ENCODE results near the gene HEMGN.

The HEMGN gene

DNA sequence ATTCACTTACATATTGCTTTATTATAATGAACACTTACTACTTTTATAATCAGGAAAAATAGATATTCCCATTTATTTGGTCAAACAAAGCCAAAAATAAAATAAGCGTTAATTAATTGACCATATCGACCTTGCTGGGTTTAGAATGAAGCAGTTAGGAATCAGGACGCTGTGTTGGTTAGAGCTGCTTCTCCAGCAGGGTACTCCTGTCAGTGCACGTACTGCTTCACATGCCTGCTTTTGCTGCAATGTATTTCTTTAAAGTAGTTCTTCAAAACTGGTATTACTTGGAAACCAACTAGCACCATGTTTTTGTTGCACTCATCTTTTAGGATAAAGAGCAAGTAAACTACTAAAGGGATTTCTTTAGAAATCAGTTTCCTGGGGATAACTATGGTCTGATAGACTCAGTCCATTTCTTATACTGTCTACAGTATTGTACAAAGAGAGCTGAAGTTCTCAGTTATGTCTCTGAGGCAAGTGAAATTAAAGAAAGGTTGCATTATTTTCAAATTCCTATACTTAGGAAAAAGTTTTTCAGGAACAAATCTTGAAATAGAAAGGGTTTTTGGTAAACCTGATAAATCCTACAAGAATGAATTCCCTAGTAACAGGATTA, 8.9 kb downstream of the HEMGN start:
- no peak for DNase-seq

GRCh38 chr9:97925497-97926334, 12.3 kb downstream of the HEMGN start:
- DNase-seq: no peak

GRCh38 chr9:97924386-97924785, 13.6 kb downstream of the HEMGN start:
- DNase-seq: peak; percentile 38 to 47

DNA sequence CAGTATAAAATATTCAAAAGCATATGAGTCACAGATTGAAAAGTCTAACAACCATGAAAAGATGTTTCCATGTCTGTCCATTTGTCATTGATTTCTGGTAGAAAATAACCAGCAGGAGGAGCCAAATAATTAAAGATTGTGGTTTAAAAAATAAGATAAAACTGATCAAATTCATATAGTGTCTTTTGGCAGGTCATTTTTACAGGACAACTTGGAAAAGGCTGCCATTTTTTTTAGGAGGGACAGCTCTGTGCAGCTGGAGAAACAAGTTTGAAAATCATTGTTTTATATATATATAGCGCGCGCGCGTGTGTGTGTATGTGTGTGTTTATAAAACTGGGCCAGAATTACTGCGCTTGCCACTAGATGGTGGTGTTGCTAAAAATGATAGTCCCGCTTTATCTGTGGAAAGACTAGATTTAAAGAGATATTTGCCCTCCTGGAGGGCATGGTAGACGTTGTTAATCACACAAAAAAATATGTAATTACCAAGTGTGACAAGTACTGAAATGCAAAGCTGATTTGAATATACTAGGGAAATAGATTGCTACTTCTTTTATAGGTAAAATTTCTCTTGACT, 14.4 kb downstream of the HEMGN start:
- peak; percentile 68 to 87 for DNase-seq

GRCh38 chr9:97921959-97922724, 15.8 kb downstream of the HEMGN start, which contains the start of gene TRMO:
TRMO (minus strand) TSS chr9:97922500; CDS start chr9:97922493, 7 bp downstream.
- peak; percentile 95 to 98 for DNase-seq

DNA sequence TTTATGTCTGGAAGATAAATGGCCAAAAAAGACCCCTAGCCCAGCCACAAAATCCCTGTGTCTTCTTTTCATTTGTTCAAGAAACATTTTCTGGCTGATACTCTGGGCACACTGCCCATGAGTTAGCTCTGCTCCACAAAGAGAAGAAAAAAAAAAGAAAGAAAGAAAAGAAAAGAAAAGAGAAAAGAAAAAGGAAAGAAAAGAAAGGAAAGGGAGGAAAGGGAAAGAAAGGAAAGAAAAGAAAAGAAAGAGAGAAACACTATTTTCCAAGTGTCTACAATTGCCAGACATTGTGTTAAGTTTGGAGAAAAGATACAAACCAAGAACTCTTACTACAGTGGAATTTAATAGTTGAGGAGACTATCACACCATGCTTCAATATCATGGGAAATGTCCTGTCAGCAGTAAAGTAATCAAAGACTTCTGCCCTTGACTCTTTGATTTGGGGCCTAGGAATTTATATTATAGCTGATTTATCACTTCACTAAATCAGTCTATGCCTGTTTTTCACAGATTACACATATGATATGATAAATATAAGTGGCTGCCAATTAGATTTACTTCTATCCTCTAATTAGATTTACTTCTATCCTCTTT, 18.7 kb downstream of the HEMGN start:
- no peak for DNase-seq

GRCh38 chr9:97918611-97919010, 19.4 kb downstream of the HEMGN start:
- DNase-seq: no peak

- no peak for DNase-seq
These were observed 26.0 kb downstream of the HEMGN start for GRCh38 chr9:97911970-97912369.

DNA sequence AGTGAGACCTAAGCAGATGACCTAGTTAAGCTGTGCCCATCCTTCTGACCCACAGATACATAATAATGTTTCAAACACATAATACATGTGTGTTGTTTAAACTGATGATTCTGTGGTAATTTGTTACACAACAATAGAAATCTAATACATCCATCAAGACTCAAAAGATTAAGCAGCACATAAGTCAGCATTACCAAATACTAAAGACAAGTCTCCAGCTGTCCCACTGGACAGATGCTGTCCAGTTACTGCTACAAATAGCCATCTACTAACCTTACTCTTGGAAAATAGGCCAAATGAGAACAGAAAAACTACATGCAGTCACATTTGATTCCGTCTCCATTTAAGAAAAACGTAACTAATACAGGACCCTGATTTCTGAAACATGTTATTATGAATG, 26.4 kb downstream of the HEMGN start:
- no peak for DNase-seq

DNA sequence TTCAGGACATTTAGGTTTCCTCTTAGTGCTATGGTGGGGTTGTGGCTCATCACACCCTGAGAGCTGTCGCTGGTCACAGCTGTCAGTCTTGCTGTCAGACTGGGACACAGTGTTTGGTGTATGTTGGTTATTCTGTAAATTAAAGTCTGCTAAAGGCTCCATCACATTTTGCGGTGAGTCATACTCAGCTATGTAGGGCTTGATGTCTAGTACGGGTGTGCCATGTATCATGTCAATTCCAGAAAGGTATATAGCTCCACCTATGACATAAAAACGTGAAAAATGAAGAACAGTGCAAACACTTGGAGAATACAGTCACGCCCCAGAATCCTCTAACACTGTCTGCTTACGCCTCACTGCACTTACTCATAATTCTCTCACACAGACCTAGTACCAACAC, 27.6 kb downstream of the HEMGN start:
- DNase-seq: no peak

DNA sequence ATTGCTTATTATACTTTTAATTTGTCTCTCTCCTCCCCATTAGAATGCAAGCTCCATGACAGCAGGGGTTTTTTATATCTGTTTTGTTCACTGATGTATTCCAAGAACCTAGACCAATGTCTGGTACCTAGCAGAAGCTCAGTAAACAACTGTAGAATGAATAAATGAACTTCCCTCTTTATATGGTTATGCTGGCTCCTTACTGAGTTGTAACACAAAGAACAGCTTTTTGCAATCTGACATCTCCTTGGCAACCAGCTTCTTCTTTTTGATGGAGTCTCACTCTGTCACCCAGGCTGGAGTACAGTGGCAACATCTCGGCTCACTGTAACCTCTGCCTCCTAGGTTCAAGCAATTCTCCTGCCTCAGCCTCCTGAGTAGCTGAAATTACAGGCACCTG, 29.3 kb downstream of the HEMGN start:
- peak; percentile 82 to 83 for DNase-seq

DNA sequence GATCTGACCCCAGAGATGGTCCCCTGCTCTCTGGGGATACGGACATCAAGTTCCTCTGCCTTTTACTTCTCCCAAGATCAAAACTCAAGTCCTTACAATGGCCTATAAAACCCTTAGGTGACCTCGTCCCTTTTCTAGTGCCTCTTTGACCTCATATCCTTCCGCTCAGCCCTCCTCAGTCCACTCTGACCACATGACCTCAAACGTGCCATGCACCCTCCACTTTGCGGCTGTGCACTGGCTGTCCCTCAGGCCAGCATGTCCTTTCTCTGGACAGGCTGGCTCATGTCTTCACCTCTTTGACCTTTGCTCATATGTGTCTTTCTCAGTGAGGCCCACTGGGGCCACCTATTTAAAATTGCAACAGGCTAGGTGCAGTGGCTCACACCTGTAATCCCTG, 30.3 kb downstream of the HEMGN start:
- DNase-seq: no peak

DNA sequence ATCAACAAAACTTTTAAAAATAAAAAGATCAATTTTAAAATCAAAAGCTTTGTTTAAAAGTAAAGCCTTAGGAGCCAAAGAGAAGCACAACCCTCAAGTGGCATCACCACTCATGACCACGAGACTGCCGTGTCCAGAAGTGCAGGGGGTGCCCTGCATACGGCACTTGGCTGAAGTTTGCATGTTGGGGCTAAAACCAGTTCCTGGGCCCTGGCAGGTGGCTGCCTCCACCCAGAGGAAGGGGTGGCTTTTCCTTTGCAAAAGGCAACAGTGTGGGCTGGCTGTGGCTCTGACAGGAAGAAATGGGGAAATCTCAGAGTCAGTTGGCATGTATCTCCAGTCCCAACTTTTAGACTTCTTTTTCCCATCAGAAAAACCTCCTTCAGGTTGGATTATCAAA, 30.9 kb downstream of the HEMGN start:
- DNase-seq: peak; percentile 25 to 48

- peak; percentile 77 to 86 for DNase-seq
These were observed 31.6 kb downstream of the HEMGN start for GRCh38 chr9:97906236-97906831.

DNA sequence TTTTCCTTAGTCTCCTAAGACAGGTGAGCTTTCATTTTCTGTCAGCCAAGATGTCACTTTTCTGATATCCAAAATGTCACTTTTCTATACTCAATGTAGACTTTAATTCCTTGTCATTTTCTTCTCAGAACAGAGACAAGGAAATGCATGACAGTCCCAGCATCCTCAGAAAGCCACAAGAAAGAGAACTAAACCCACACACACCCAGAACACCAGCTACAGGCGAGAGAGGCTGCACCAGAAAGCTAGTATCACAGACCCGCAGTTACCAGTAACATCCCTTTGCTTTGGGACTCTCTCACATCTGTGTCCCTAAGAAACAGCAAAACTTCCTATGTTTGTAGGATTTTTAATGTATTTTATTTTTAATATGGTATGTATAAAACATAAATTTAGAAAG, 32.7 kb downstream of the HEMGN start:
- peak; percentile 41 to 52 for DNase-seq

GRCh38 chr9:97904725-97905124, 33.2 kb downstream of the HEMGN start:
- no peak for DNase-seq

DNA sequence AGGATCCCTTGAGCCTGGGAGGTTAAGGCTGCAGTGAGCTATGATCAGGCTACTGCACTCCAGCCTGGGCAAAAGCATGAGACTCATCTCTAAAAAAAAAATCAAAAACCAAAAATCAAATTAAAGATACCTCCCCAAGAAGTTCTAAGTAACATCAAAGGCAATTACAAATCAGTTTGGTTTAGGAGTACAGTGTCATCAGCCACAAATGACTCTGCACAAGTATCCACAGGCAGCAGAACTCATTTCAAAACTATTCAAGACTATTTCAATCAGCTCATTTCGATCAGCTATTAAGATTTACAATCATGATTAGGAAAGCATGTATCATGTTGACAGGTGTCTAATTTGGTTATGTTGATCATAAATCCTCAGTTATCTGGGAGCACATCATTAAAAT, 34.8 kb downstream of the HEMGN start:
- no peak for DNase-seq

GRCh38 chr9:97900738-97901565, 37.0 kb downstream of the HEMGN start:
- DNase-seq: peak in 1 of 2 donors; percentile 61

DNA sequence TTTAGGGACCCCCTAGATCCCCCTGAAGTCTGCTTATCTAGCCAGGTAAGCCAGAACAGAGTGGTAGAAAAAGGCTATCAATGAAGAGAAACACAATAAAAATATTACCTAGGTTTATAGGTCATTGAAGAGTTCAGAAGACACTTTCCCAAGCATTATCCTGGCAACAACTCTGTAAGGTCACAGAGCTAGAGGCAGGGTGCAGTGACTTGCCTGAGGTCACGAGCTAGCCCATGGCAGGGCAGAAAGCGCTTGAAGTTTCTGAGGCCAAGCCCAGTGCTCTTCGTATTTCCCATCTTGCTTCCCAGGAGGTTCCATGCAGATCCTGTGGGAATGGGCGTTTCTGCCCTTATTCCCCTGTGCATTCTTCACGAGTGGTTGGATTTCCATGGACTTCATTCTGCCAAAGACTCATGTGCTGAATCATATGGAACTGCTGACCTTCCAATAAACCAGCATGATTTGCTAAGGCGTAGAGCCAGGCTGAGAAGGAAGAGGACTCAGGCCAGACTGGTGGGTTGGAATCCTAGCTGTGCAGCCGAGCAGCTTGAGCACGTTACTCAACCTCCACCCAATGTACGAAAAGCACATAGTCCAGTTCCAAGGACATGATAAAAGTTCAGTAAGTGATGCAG, 37.8 kb downstream of the HEMGN start:
- no peak for DNase-seq

DNA sequence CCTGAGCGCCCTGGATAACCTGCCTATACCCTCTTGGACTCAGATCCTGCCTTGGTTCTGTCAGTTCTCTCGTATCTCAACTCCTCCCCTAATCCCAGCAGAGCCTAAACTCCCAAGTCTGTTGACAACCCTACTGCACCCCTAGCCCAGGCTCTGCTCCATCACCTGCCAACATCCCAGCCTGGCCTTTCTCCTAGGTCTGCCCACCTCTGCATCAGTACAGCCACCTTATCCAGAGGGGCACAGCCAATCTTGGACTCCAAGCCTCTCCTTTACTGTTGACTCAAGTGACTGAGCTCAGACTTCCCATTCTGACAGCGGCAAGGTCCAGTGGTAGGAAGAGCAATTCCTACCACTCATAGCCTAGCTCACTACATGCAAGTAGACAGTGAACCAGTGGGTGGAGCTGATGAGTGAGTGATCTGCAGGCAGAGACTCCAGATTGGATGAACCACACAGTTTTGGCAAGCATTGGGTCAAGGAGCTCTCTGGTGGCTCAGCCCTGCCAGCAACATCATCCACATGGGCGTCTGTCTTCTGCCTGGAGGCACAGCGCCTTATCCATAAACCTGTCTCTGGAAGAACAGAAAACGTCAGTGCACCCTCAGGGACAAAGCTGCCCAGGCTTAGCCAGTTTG, 42.2 kb downstream of the HEMGN start:
- peak; percentile 63 to 67 for DNase-seq
